GM12891 (cell line): ENCODE results near the gene DNAJC21.

Experiments used
- PAX5 ChIP-seq: IDR thresholded peaks from 2 replicates; pipeline ENCODE4 v1.6.1; 2011; ENCODE audit warnings: low read length, moderate library complexity, mild to moderate bottlenecking; ENCODE audit not compliant: insufficient read depth, severe bottlenecking
- POLR2A ChIP-seq: IDR thresholded peaks from 2 replicates; pipeline ENCODE4 v1.6.1; 2011; ENCODE audit warnings: low read depth, low read length, control low read depth
- POLR2AphosphoS5 ChIP-seq: IDR thresholded peaks from 2 replicates; pipeline ENCODE4 v1.6.1; 2011; ENCODE audit warnings: low read depth, low read length, control low read depth
- POU2F2 ChIP-seq: IDR thresholded peaks from 2 replicates; pipeline ENCODE4 v1.6.1; 2011; ENCODE audit warnings: low read depth, mild to moderate bottlenecking, control low read depth, low read length, moderate library complexity
- SPI1 ChIP-seq: IDR thresholded peaks from 2 replicates; pipeline ENCODE4 v1.6.1; 2011; ENCODE audit warnings: low read depth, low read length, control low read depth
- TAF1 ChIP-seq: IDR thresholded peaks from 2 replicates; pipeline ENCODE4 v1.6.1; 2011; ENCODE audit warnings: low read depth, low read length, control low read depth

DNA sequence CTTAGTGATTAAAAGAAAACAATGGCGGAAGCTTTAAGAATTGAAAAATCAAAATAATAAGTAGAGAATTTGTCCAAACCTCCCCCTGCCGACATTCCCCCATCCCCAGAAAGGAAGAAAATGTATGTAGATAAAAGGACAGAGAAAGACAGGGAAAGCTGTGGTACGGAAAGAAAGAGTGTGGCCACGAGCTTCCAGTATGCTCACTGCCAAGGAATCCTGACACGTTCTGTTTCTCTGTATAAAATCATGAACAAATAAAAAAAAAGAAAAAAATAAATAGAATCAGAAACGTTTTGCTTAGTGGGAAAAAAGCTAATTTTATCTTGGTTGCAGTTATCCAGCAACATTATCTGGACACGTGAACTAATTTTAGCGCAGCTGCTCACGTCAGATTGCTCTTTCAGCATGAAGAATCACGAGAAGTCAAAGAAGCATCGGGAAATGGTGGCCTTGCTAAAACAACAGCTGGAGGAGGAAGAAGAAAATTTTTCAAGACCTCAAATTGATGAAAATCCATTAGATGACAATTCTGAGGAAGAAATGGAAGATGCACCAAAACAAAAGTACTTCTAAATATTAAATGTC is 15.2 kb downstream of the DNAJC21 start:
- no peak for TF ChIP-seq POLR2A
- no peak for TF ChIP-seq TAF1
- TF ChIP-seq POLR2AphosphoS5 = no peak
- no peak for TF ChIP-seq PAX5
- no peak for TF ChIP-seq SPI1
- TF ChIP-seq POU2F2 = no peak
